HepG2 (cell line): ENCODE results near the gene KRT10. TPM values are rescaled to one million over a fixed set of nuclear protein-coding genes. Genes with fewer than 3 reads are reported as not detected.

Experiments used
- ATAC-seq: fragments of 200-7000 bp; cut with Tn5 transposase; 3 replicates; pipeline ENCODE4 v1.9.1; 2020; ENCODE audit warnings: mild to moderate bottlenecking, moderate library complexity
- BruUV-seq: library from RNA; stranded (reverse); fragments of 400-500 nt; replicated peaks from 2 replicates; lab custom pipeline; 2021; lab: Mats Ljungman, UMichigan
- CTCF ChIA-PET: fragments of 300-600 bp; formaldehyde crosslinking; extraction: SDS; loops from one replicate; lab custom pipeline; 2021; ENCODE audit warnings: low total read pairs, inconsistent platforms, low intra/inter-chr PET ratio; lab: Yijun Ruan, JAX
- POLR2A ChIA-PET: fragments of 350-600 bp; sonication (Branson Sonifier 250); formaldehyde crosslinking; loops from one replicate; lab custom pipeline; 2020; ENCODE audit warnings: antibody characterized with exemption, inconsistent platforms; lab: Yijun Ruan, JAX
- DNase-seq: peaks from one replicate; pipeline ENCODE4 v3.0.0-alpha.2; 2015; ENCODE audit warnings: low spot score
- FAIRE-seq: peaks from 3 replicates; lab custom pipeline; 2011; peaks lifted over from hg19 to GRCh38; lab: Jason Lieb, UNC
- H2AFZ ChIP-seq: one replicate; pipeline ENCODE4 v1.6.1; 2011; ENCODE audit warnings: low read length, inconsistent platforms
- H3K27ac ChIP-seq: fragments of 300-600 bp; 3 replicates; pipeline ENCODE4 v1.8.0; 2011; ENCODE audit warnings: mixed run types, mild to moderate bottlenecking, mixed read lengths, low read length, inconsistent platforms; ENCODE audit not compliant: insufficient read depth; ENCODE audit errors: extremely low read length
- H3K27me3 ChIP-seq, 2 experiments: fragments of 200-600 bp in 1 of 2; 2 replicates in 1 of 2; 3 replicates in 1 of 2; pipeline versions ENCODE4 v1.6.0 to v1.8.0; 2011; ENCODE audit warnings: low read length in 2 of 2, mild to moderate bottlenecking in 2 of 2, moderate library complexity in 2 of 2, inconsistent platforms in 1 of 2; ENCODE audit not compliant: insufficient read depth in 2 of 2, control insufficient read depth in 1 of 2
- H3K36me3 ChIP-seq, 2 experiments: fragments of 200-600 bp in 1 of 2; replicated peaks in 1 of 2; 2 replicates in 1 of 2; 3 replicates in 1 of 2; pipeline versions ENCODE4 v1.5.1 to v1.8.0; 2011; ENCODE audit warnings: low read length in 2 of 2, inconsistent platforms in 1 of 2; ENCODE audit not compliant: insufficient read depth in 2 of 2, control insufficient read depth in 1 of 2
- H3K4me1 ChIP-seq: 2 replicates; pipeline ENCODE4 v1.5.1; 2012; ENCODE audit warnings: low read length, inconsistent platforms; ENCODE audit not compliant: insufficient read depth
- H3K4me2 ChIP-seq: 2 replicates; pipeline ENCODE4 v1.6.0; 2011; ENCODE audit warnings: low read depth, low read length, inconsistent platforms
- H3K4me3 ChIP-seq, 3 experiments: fragments of 200-600 bp in 1 of 3; sonication (generic), shearing (Covaris generic) in 1 of 3; replicated peaks in 1 of 3; 2 replicates each; pipeline ENCODE4 v1.5.1; 2011 to 2016; ENCODE audit warnings: low read length in 3 of 3, inconsistent platforms in 2 of 3, low read depth in 2 of 3, mild to moderate bottlenecking in 2 of 3, control low read depth in 1 of 3, mixed read lengths in 1 of 3; ENCODE audit not compliant: insufficient read depth in 1 of 3
- H3K79me2 ChIP-seq: one replicate; pipeline ENCODE4 v1.6.1; 2011; ENCODE audit warnings: low read length, inconsistent platforms; ENCODE audit not compliant: insufficient read depth
- H3K9ac ChIP-seq: 2 replicates; pipeline ENCODE4 v1.6.0; 2011; ENCODE audit warnings: mild to moderate bottlenecking, low read depth, low read length, inconsistent platforms; ENCODE audit not compliant: insufficient read depth
- H3K9me3 ChIP-seq: 2 replicates; pipeline ENCODE4 v1.5.1; 2012; ENCODE audit warnings: mild to moderate bottlenecking, low read length
- H4K20me1 ChIP-seq: 2 replicates; pipeline ENCODE4 v1.6.0; 2011; ENCODE audit warnings: inconsistent platforms, mild to moderate bottlenecking, low read length, moderate library complexity; ENCODE audit not compliant: insufficient read depth
- ADNP ChIP-seq: sonication (generic); formaldehyde crosslinking; IDR thresholded peaks from 2 replicates; pipeline ENCODE4 v1.4.0; 2020; ENCODE audit warnings: missing genetic modification reagents
- ARID2 ChIP-seq: sonication (generic); formaldehyde crosslinking; IDR thresholded peaks from 2 replicates; pipeline ENCODE4 v1.8.1; 2022; ENCODE audit warnings: mild to moderate bottlenecking, missing genetic modification reagents, borderline replicate concordance
- HMGA1 ChIP-seq: sonication (generic); formaldehyde crosslinking; conservative IDR thresholded peaks from 2 replicates; pipeline ENCODE4 v1.4.0; 2020; ENCODE audit warnings: missing genetic modification reagents
- HMGXB3 ChIP-seq: sonication (generic); formaldehyde crosslinking; IDR thresholded peaks from 2 replicates; pipeline ENCODE4 v1.4.0; 2020; ENCODE audit warnings: missing genetic modification reagents, borderline replicate concordance
- KDM3A ChIP-seq: IDR thresholded peaks from 2 replicates; pipeline ENCODE4 v1.6.1; 2018; ENCODE audit warnings: low read depth, missing compliant biosample characterization
- KMT2B ChIP-seq: IDR thresholded peaks from 2 replicates; pipeline ENCODE4 v1.6.1; 2016; ENCODE audit warnings: missing genetic modification reagents, missing compliant biosample characterization
- RAD21 ChIP-seq: fragments of 450-650 bp; formaldehyde crosslinking; IDR thresholded peaks from 2 replicates; pipeline ENCODE4 v1.5.0; 2020; ENCODE audit warnings: mild to moderate bottlenecking
- RARG ChIP-seq: sonication (generic); formaldehyde crosslinking; IDR thresholded peaks from 2 replicates; pipeline ENCODE4 v1.4.0; 2020; ENCODE audit warnings: low read depth, mild to moderate bottlenecking, missing genetic modification reagents
- SSRP1 ChIP-seq: IDR thresholded peaks from 2 replicates; pipeline ENCODE4 v1.6.1; 2016; ENCODE audit warnings: control low read depth
- TCF7 ChIP-seq: sonication (generic); IDR thresholded peaks from 2 replicates; pipeline ENCODE4 v1.6.1; 2016; ENCODE audit warnings: antibody characterized with exemption, low read depth
- ZBTB42 ChIP-seq: sonication (generic); formaldehyde crosslinking; IDR thresholded peaks from 2 replicates; pipeline ENCODE4 v1.5.0; 2020; ENCODE audit warnings: mild to moderate bottlenecking, missing genetic modification reagents
- ZBTB44 ChIP-seq: sonication (generic); formaldehyde crosslinking; IDR thresholded peaks from 2 replicates; pipeline ENCODE4 v1.4.0; 2020; ENCODE audit warnings: missing genetic modification reagents
- ZGPAT ChIP-seq: IDR thresholded peaks from 2 replicates; pipeline ENCODE4 v1.6.1; 2016; ENCODE audit warnings: mild to moderate bottlenecking
- ZNF30 ChIP-seq: sonication (generic); formaldehyde crosslinking; IDR thresholded peaks from 2 replicates; pipeline ENCODE4 v1.5.0; 2020; ENCODE audit warnings: mild to moderate bottlenecking, missing genetic modification reagents
- ZNF329 ChIP-seq: sonication (generic); formaldehyde crosslinking; IDR thresholded peaks from 2 replicates; pipeline ENCODE4 v1.9.0; 2021; ENCODE audit warnings: low read depth, mild to moderate bottlenecking, missing genetic modification reagents
- ZNF598 ChIP-seq: sonication (generic); formaldehyde crosslinking; IDR thresholded peaks from 2 replicates; pipeline ENCODE4 v1.5.1; 2020; ENCODE audit warnings: mild to moderate bottlenecking, missing genetic modification reagents, borderline replicate concordance
- ZNF616 ChIP-seq: sonication (generic); formaldehyde crosslinking; IDR thresholded peaks from 2 replicates; pipeline ENCODE4 v1.5.0; 2020; ENCODE audit warnings: low read depth, mild to moderate bottlenecking, missing genetic modification reagents
- ZNF672 ChIP-seq: sonication (generic); formaldehyde crosslinking; IDR thresholded peaks from 2 replicates; pipeline ENCODE4 v1.8.1; 2022; ENCODE audit warnings: missing genetic modification reagents
- ZNF709 ChIP-seq: sonication (generic); formaldehyde crosslinking; IDR thresholded peaks from 2 replicates; pipeline ENCODE4 v1.5.0; 2020; ENCODE audit warnings: mild to moderate bottlenecking, missing genetic modification reagents
- ZSCAN20 ChIP-seq: sonication (generic); formaldehyde crosslinking; IDR thresholded peaks from 2 replicates; pipeline ENCODE4 v1.4.0; 2020; ENCODE audit warnings: missing genetic modification reagents, mild to moderate bottlenecking, borderline replicate concordance
- WGBS: methylation state at CpG from one replicate; pipeline ENCODE4 v1.1.6; 2017; ENCODE audit warnings: low lambda C conversion rate; 5-methylcytosine and 5-hydroxymethylcytosine counted together
- in situ Hi-C: cut with HindIII; loops from 2 replicates; pipeline ENCODE4 v1.10.0; 2017; ENCODE audit warnings: low pct_unique_long_range_greater_than_20kb; ENCODE audit not compliant: extremely low pct_ligation_motif_present
- intact Hi-C: fragments of 100-400 bp; cut with micrococcal nuclease; formaldehyde crosslinking; loops from one replicate; pipeline ENCODE4 v1.10.0; 2022; ENCODE audit not compliant: unreplicated experiment
- polyA plus RNA-seq, 8 experiments: library from polyadenylated mRNA; depleted of rRNA in 3 of 8; stranded (reverse) in 7 of 8; unstranded in 1 of 8; fragments of >200 nt; fragmentation: Illumina TruSeq in 4 of 8; extraction: Trizol in 4 of 8; gene quantifications; 2 replicates each; pipeline versions ENCODE4 v1.2.1 to v1.2.3, GENCODE V29; 2011 to 2016; ENCODE audit warnings: low read depth in 4 of 8, missing spikeins in 1 of 8, mixed read lengths in 1 of 8; ENCODE audit not compliant: insufficient read depth in 1 of 8
- total RNA-seq, 5 experiments: library from RNA; depleted of rRNA; stranded (reverse); fragments of >200 nt; fragmentation: Illumina TruSeq; extraction: Trizol; gene quantifications; 2 replicates each; pipeline ENCODE4 v1.2.3, GENCODE V29; 2016; ENCODE audit warnings: low read depth in 1 of 5

Gene KRT10
- total and polyA plus RNA-seq, 2 of the 13 experiments (the other 11 are each of a cell fraction or from before 2014, with no cell fraction given), result 25.1 to 27.5 TPM

- no peak for TF ChIP-seq HMGXB3 (CRISPR knock-in tag)
- no peak for TF ChIP-seq RARG
- no peak for TF ChIP-seq ZNF672 (CRISPR knock-in tag)
- no peak for TF ChIP-seq TCF7
- TF ChIP-seq ZBTB44 (CRISPR knock-in tag), result no peak
Observed at GRCh38 chr17:40870136-40870535, 47.7 kb upstream of the KRT10 start (continued).

GRCh38 chr17:40866838-40867237 lies 44.4 kb upstream of the KRT10 start, which contains the start of gene KRT12:
Gene KRT12, minus strand, starts transcription at chr17:40867223. Its CDS starts 37 bp downstream, at chr17:40867186.
- no TSS peak for BruUV-seq
- H3K27ac ChIP-seq, result no peak within 1 kb of the TSS
- CTCF ChIA-PET, result no interaction called here
- TF ChIP-seq ZGPAT (CRISPR knock-in tag) (no peak), KMT2B (CRISPR knock-in tag) (no peak), ADNP (CRISPR knock-in tag) (no peak), ZNF329 (CRISPR knock-in tag) (no peak), KDM3A (CRISPR knock-in tag) (no peak), ARID2 (CRISPR knock-in tag) (no peak), RAD21 (CRISPR knock-in tag) (no peak), ZNF598 (CRISPR knock-in tag) (no peak), SSRP1 (no peak), ZNF30 (no peak), HMGA1 (no peak), ZNF709 (CRISPR knock-in tag) (no peak), ZNF616 (no peak), ZSCAN20 (CRISPR knock-in tag) (no peak), ZBTB42 (CRISPR knock-in tag) (no peak)

More at GRCh38 chr17:40866838-40867237, 44.4 kb upstream of the KRT10 start, which contains the start of gene KRT12:
- in situ Hi-C loops (no loop called here), intact Hi-C loops (no loop called here)
- Histone ChIP-seq H3K4me1 (no peaks in the 10 kb centered on the region), H3K27me3 (peaks cover 0 to 7% of the 10 kb centered on the region in 2 experiments; a peak in 2 of 5 replicates), H2AFZ (no peak within 1 kb of the TSS), H3K4me2 (no peak within 1 kb of the TSS), H3K4me3 (no peak within 1 kb of the TSS), H3K79me2 (no peaks in the 10 kb centered on the region), H3K9me3 (no peaks in the 10 kb centered on the region), H3K9ac (no peak within 1 kb of the TSS), H4K20me1 (no peaks in the 10 kb centered on the region), H3K36me3 (no peaks in the 10 kb centered on the region)
- POLR2A ChIA-PET, result no interaction called here
- no peak for ATAC-seq
- DNase-seq, result no peak
- WGBS, result 63% methylated on average over 8 of the region's 8 CpGs
- no peak for FAIRE-seq
